Smooth muscle cell (in vitro differentiated cells): ENCODE measurements around the gene MYCT1. TPM values are rescaled to one million over a fixed set of nuclear protein-coding genes. Genes with fewer than 3 reads are reported as not detected.

Experiments
- DNase-seq: peaks from one replicate; lab custom pipeline; 2025; ENCODE audit not compliant: unreplicated experiment; lab: John Stamatoyannopoulos, UW
- H2AFZ ChIP-seq: fragments of 200-600 bp; sonication (generic); 2 replicates; pipeline ENCODE4 v1.6.0; 2016; ENCODE audit warnings: antibody characterized with exemption, low read depth, mild to moderate bottlenecking
- H3F3A ChIP-seq: fragments of 200-600 bp; sonication (generic); 2 replicates; pipeline ENCODE4 v1.6.0; 2017; ENCODE audit warnings: antibody characterized with exemption, low read depth
- H3K27ac ChIP-seq: fragments of 200-600 bp; sonication (generic); 2 replicates; pipeline ENCODE4 v1.5.1; 2016; ENCODE audit warnings: low read depth, mild to moderate bottlenecking
- H3K27me3 ChIP-seq: fragments of 200-600 bp; sonication (generic); 2 replicates; pipeline ENCODE4 v1.6.1; 2016; ENCODE audit warnings: low read depth, mild to moderate bottlenecking
- H3K36me3 ChIP-seq: fragments of 200-600 bp; sonication (generic); 2 replicates; pipeline ENCODE4 v1.5.1; 2016; ENCODE audit warnings: low read depth
- H3K4me1 ChIP-seq: fragments of 200-600 bp; sonication (generic); 2 replicates; pipeline ENCODE4 v1.5.1; 2016; ENCODE audit warnings: low read depth
- H3K4me2 ChIP-seq: fragments of 200-600 bp; sonication (generic); 2 replicates; pipeline ENCODE4 v1.6.0; 2016; ENCODE audit warnings: mild to moderate bottlenecking
- H3K4me3 ChIP-seq: fragments of 200-600 bp; sonication (generic); 2 replicates; pipeline ENCODE4 v1.5.1; 2016; ENCODE audit warnings: mild to moderate bottlenecking
- H3K79me2 ChIP-seq: fragments of 200-600 bp; sonication (generic); 2 replicates; pipeline ENCODE4 v1.6.0; 2016; ENCODE audit warnings: low read depth, mild to moderate bottlenecking
- H3K9ac ChIP-seq: fragments of 200-600 bp; sonication (generic); 2 replicates; pipeline ENCODE4 v1.6.0; 2016; ENCODE audit warnings: low read depth
- H3K9me3 ChIP-seq: fragments of 200-600 bp; sonication (generic); replicated peaks from 2 replicates; pipeline ENCODE4 v1.5.1; 2016; ENCODE audit warnings: low read depth
- H4K20me1 ChIP-seq: fragments of 200-600 bp; sonication (generic); 2 replicates; pipeline ENCODE4 v1.6.0; 2016; ENCODE audit warnings: low read depth
- CTCF ChIP-seq: fragments of 200-600 bp; sonication (generic); IDR thresholded peaks from 2 replicates; pipeline ENCODE4 v1.5.1; 2017; ENCODE audit warnings: borderline replicate concordance, mild to moderate bottlenecking, antibody characterized with exemption; ENCODE audit not compliant: insufficient read depth, poor library complexity, severe bottlenecking
- WGBS: methylation state at CpG from one replicate; pipeline ENCODE4 v1.1.7; 2016; ENCODE audit warnings: low lambda C conversion rate; 5-methylcytosine and 5-hydroxymethylcytosine counted together
- polyA plus RNA-seq: library from polyadenylated mRNA; unstranded; fragments of >200 nt; fragmentation: Nextera tagmentation; extraction: Ambion mirVana; gene quantifications from 2 replicates; pipeline ENCODE4 v1.2.1, GENCODE V29; 2016
- total RNA-seq: library from RNA; depleted of rRNA; stranded (reverse); fragments of >200 nt; gene quantifications from 2 replicates; pipeline ENCODE4 v1.2.3, GENCODE V29; 2014

The MYCT1 gene
- total and polyA plus RNA-seq, 2 experiments from 2014 or later = not detected

- no peak overlapping the region for H3K4me2 ChIP-seq
- 95% methylated on average over 4 of the region's 4 CpGs for WGBS
- H3K36me3 ChIP-seq = no peaks in the 10 kb centered on the region
- no peak overlapping the region for H3K27ac ChIP-seq
- H3K9me3 ChIP-seq = no peaks in the 10 kb centered on the region
- H3K9ac ChIP-seq = no peak overlapping the region
- no peaks in the 10 kb centered on the region for H3K27me3 ChIP-seq
- no peaks in the 10 kb centered on the region for H3F3A ChIP-seq
- DNase-seq = no peak
- no peak overlapping the region for H2AFZ ChIP-seq
- H3K4me1 ChIP-seq = no peaks in the 10 kb centered on the region
- no peak overlapping the region for H3K4me3 ChIP-seq
- no peak for TF ChIP-seq CTCF
- no peaks in the 10 kb centered on the region for H4K20me1 ChIP-seq
- no peaks in the 10 kb centered on the region for H3K79me2 ChIP-seq
Observed at GRCh38 chr6:152745509-152746171, 47.9 kb downstream of the MYCT1 start.

GRCh38 chr6:152746172-152746553, 48.5 kb downstream of the MYCT1 start:
- H3F3A ChIP-seq = no peaks in the 10 kb centered on the region
- no peak overlapping the region for H3K27ac ChIP-seq
- no peaks in the 10 kb centered on the region for H3K27me3 ChIP-seq
- no peak for TF ChIP-seq CTCF
- no peaks in the 10 kb centered on the region for H4K20me1 ChIP-seq
- no peaks in the 10 kb centered on the region for H3K9me3 ChIP-seq
- H3K4me1 ChIP-seq = no peaks in the 10 kb centered on the region
- H3K4me2 ChIP-seq = no peak overlapping the region
- H3K4me3 ChIP-seq = no peak overlapping the region
- no peaks in the 10 kb centered on the region for H3K79me2 ChIP-seq
- 44% methylated on average over 2 of the region's 2 CpGs for WGBS
- no peak for DNase-seq
- H3K36me3 ChIP-seq = no peaks in the 10 kb centered on the region
- H3K9ac ChIP-seq = no peak overlapping the region
- no peak overlapping the region for H2AFZ ChIP-seq

- Histone ChIP-seq H3K79me2 (no peaks in the 10 kb centered on the region), H3K4me1 (no peaks in the 10 kb centered on the region), H3K36me3 (no peaks in the 10 kb centered on the region), H3K9me3 (no peaks in the 10 kb centered on the region), H2AFZ (no peak overlapping the region), H3K4me3 (no peak overlapping the region), H3F3A (no peaks in the 10 kb centered on the region), H4K20me1 (no peaks in the 10 kb centered on the region), H3K27ac (no peak overlapping the region), H3K4me2 (no peak overlapping the region), H3K9ac (no peak overlapping the region), H3K27me3 (no peaks in the 10 kb centered on the region)
- WGBS = 33% methylated on average over 1 of the region's 1 CpG
- no peak for DNase-seq
- peak; percentile 45 for TF ChIP-seq CTCF
Observed at GRCh38 chr6:152748843-152749242, 51.1 kb downstream of the MYCT1 start.

- H3K27me3 ChIP-seq = no peaks in the 10 kb centered on the region
- H3K9me3 ChIP-seq = no peaks in the 10 kb centered on the region
- no peak for DNase-seq
- TF ChIP-seq CTCF = no peak
- no peaks in the 10 kb centered on the region for H3K4me1 ChIP-seq
- H3F3A ChIP-seq = no peaks in the 10 kb centered on the region
- H3K9ac ChIP-seq = no peak overlapping the region
- WGBS = 78% methylated on average over 1 of the region's 1 CpG
- H4K20me1 ChIP-seq = no peaks in the 10 kb centered on the region
- H3K79me2 ChIP-seq = no peaks in the 10 kb centered on the region
- H2AFZ ChIP-seq = no peak overlapping the region
- no peak overlapping the region for H3K4me2 ChIP-seq
- H3K4me3 ChIP-seq = no peak overlapping the region
- H3K27ac ChIP-seq = no peak overlapping the region
- no peaks in the 10 kb centered on the region for H3K36me3 ChIP-seq
Observed at GRCh38 chr6:152749336-152749735, 51.6 kb downstream of the MYCT1 start.
